ENCODE results near the gene CCDC85A.

GRCh38 chr2:56325661-56326345 lies 142.0 kb downstream of the CCDC85A start:
- TF ChIP-seq CTCF (optimal IDR thresholded peaks at IDR 0.05 in 1 of 3, IDR thresholded peaks at IDR 0.05 in 1 of 3, conservative IDR thresholded peaks at IDR 0.05 in 1 of 3; ENCODE audit: extremely low read depth in 1 of 3, insufficient read depth in 2 of 3, low read length in 3 of 3): no peak
- no peak for TF ChIP-seq EZH2 (IDR thresholded peaks at IDR 0.05; ENCODE audit: low read length)

Data from keratinocyte (primary cell).